Bone marrow (tissue), 2 donors: ENCODE results near the gene SAMD1.
"Not testable (repeated sequence)": the region's sequence is repeated elsewhere in the genome, so short reads cannot be mapped to it uniquely, and the experiment has no call there.

Experiments used
- DNase-seq, 2 donors: peaks; one replicate each; lab custom pipeline; 2025; lab: John Stamatoyannopoulos, UW

Gene SAMD1

GRCh38 chr19:14061081-14061749, 29.3 kb downstream of the SAMD1 start:
- DNase-seq = no peak

DNA sequence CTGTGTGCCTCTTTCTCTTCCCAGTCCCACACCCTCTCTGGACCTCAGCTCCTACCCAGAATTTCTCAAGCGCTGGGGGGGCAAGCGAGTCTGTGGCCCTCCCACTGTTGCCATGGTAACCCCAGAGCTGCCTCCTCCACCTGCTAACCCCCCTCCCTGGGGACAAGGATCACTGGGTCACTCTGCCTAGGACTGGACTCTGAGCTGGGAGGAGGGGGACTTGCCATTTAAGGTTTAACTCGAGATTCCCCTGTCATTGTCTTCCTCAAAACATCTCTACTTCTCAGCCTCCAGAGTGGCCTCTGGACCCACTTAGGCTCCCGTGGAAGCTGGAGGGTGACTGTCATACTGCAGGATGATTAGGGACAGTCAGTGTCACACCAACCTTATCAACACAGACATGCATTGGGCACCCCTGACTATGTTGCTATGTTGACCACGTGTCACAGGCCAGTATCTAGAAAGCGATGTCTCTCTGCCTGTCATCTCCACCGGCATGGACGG, 30.8 kb downstream of the SAMD1 start:
- no peak for DNase-seq

- DNase-seq = no peak
These were observed 31.5 kb downstream of the SAMD1 start for GRCh38 chr19:14059093-14059480.

DNA sequence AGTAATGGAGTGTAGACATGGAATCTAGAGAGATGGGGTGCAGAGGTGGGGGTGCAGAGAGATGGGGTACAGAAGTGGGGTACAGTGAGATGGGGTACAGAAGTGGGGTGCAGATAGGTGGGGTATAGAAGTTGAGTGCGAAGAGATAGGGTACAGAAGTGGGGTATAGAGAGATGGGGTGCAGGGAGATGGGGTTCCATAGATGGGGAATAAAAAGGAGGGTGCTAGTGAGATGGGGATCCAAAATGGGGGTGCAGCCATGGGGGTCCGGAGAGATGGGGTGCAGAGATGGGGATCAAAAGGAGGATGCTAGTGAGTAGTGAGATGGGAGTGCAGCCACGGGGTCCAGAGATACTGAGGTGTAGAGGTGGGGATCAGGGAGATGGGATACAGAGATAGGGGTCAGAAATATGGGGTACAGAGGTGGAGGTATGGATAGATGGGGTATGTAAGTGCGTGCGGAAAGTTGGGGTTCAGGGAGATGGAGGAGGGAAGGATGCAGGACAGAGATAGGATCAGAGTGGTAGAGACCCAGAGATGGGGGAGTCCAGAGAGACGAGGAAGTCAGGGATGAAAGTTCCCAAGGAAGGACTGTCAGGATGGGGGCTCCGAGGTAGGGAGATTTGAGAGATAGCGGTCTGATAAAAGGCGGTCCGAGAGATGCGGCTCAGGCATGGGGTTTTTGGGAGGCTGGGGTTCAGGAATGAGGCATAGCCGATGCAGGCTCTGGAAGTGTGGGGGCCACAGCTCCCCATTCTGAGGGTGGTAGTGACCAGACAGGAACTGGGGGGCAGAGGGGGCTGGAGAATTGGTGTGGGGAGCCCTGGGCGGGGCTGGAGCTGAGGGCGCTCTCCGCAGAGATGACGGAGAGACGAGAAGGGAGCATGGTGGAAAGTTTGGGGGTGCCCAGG, 32.1 kb downstream of the SAMD1 start:
- DNase-seq = no peak

DNA sequence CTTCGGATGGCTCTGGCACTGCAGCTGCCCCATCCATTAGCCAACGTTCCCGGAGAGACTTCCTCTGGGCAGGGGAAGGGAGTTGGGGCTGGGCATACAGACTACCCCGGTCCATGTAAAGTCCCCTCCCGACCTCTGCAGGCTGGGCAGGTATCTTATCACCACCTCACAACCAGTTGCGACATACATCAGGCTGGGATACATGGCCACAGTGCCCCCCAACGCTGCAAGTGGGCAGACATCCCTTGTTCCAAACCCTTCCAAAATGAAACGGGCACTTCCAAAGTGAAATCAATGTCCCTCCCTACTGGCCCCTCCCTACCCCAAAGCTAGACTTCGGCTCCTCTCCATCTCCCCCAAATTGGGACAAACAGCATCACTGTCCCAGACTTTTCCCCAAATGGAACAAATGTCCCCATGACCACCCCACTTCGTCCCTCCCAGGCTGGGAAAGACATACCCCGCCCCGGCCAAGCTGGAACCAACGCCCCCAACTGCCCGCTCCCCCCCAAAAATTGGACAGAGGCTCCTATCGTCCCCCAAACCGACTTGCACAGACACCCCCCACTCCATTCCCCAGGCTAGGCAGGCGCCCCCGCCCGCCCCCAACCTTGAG, 33.7 kb downstream of the SAMD1 start:
- no peak for DNase-seq

- DNase-seq = no peak
These were observed 34.4 kb downstream of the SAMD1 start for GRCh38 chr19:14056069-14056666.

DNA sequence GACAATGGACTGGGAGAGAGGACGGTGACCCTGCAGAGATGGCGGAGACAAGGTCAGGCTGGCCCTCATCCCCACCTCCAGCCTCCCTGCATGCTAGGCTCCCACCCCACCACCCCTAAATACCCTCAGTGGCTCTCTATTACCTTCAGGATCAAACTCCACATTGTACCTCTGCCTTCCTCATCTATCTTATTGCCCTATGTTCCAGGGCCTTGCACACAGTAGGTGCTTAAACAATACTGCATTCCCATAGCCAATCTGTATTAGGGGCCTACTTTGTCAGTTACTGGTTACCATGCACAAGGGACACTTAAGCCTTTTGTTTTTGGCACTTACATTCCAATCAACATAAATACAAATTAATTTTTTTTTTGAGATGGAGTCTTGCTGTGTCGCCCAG, 35.2 kb downstream of the SAMD1 start:
- DNase-seq = no peak

- no peak for DNase-seq
These were observed 35.8 kb downstream of the SAMD1 start for GRCh38 chr19:14054721-14055120.

DNA sequence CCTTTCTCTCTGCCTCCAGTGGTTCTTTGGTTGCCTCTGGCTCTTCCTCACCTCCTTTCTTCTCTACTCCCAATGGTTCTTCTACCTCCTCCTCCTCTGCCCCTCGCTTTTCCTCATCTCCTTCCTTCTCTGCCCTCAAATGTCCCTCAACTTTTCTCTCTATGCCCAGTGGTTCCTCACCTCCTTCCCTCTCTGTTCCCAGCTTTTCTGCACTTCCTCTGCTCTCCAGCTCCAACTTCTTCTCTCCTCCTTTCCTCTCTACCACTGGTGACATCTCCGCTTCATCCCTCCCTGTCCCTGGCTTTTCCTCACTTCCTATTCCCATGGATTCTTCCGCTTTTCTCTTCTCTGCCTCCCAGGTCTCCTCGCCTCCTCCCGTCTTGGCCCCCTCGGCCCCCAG, 36.5 kb downstream of the SAMD1 start:
- DNase-seq = no peak

- DNase-seq = no peak
These were observed 37.1 kb downstream of the SAMD1 start for GRCh38 chr19:14053500-14053899.

DNA sequence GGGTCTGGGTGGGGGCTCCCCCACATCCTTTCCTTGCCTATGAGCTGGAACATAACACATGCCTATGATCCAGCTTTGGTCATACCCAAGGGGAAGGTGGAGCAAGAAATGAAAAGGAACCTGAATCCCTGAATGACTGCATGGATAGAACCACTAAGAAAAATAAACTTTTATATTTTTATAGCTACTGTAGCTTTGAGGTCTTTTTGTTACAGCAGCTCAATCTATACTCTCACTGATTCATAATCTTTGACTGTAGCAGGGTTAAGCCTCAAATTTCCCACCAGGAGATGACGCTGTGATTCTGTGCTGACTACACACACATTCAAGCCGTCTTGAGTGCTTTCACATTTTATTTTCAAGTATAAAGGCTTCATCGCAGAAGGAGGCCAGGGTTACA, 37.5 kb downstream of the SAMD1 start:
- no peak for DNase-seq

- DNase-seq = no peak
These were observed 38.1 kb downstream of the SAMD1 start for GRCh38 chr19:14052470-14052869.

DNA sequence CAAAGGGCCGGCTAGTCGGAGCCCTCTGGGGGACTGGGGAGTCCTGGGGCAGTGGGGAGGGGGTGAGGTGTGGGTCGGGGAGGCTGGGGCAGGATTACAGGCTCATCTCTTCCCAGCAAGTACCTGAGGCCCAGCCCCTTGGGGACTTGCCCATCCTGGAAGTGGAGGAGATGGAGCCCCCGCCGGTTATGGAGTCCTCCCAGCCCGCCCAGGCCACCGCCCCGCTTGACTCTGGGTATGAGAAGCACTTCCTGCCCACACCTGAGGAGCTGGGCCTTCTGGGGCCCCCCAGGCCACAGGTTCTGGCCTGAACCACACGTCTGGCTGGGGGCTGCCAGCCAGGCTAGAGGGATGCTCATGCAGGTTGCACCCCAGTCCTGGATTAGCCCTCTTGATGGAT, 38.6 kb downstream of the SAMD1 start:
- DNase-seq = no peak

GRCh38 chr19:14050961-14051360, 39.6 kb downstream of the SAMD1 start:
- DNase-seq = not testable (repeated sequence)

- DNase-seq = no peak
These were observed 40.0 kb downstream of the SAMD1 start for GRCh38 chr19:14050512-14050911.

- DNase-seq = peak; percentile 26 to 61
These were observed 42.0 kb downstream of the SAMD1 start for GRCh38 chr19:14048443-14049153.

DNA sequence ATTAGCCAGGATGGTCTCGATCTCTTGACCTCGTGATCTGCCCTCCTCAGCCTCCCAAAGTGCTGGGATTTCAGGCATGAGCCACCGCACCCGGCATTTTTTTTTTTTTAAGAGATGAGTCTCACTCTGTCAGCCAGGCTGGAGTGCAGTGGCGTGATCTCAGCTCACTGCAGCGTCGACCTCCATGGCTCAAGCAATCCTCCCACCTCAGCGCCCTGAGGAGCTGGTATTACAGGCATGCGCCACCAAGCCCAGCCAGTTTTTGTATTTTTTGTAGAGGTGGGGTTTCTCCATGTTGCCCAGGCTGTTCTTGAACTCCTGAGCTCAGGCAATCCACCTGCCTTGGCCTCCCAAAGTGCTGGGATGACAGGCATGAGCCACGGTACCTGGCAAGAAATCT, 42.7 kb downstream of the SAMD1 start:
- not testable (repeated sequence) for DNase-seq

DNA sequence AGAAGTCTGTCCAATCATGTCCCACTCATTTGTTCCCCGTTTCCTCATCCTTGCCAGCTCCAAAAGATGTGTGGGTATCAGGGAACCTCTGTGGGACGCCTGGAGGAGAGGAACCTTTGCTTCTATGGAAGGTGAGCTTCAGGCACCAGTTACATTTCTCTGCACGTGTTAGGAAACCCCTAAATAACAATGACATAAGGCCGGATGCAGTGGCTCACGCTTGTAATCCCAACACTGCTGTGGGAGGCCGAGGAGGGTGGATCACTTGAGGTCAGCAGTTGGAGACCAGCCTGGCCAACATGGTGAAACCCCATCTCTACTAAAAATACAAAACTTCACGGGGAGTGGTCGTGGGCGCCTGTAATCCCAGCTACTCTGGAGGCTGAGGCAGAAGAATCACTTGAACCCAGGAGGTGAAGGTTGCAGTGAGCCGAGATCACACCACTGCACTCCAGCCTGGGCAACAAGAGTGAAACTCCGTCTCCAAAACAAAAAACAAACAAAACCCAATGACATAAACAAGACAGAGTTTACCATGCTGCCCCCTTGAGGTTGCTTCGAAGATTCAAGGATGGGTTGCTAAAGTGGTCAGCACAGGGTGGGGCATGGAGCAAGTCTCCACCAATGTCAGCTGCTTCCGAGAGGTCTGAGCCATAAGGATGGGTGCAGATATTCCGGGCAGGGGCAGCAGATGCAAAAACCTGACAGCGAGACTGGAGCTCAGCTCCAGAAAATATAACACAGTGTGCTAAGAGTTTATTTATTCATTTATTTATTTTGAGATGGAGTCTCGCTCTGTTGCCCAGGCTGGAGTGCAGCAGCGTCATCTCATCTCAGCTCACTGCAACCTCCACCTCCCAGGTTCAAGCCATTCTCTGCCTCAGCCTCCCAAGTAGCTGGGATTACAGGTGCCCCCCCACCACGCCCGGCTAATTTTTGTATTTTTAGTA, 47.6 kb downstream of the SAMD1 start:
- not testable (repeated sequence) for DNase-seq

DNA sequence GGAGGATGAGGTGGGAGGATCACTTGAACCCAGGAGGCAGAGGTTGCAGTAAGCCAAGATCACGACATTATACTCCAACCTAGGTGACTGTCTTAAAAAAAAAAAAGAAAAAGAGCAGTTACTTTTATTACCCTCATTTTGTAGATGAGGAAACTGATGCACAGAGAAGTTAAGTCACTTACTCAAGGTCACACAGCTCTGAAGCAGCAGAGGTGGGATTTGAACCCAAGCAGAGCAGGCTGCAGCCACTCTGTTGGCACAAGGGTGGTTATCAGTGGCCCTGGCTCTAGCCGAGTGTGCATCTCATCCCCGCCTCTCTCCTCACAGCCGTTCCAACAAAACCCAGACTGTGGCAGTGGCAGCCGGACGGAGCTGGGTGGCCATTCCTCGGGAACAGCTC, 51.4 kb downstream of the SAMD1 start:
- no peak for DNase-seq
